ENCODE measurements around the gene BBIP1.

- TF ChIP-seq CTCF (IDR thresholded peaks at IDR 0.05) (no peak), POLR2A (IDR thresholded peaks at IDR 0.05) (no peak)
These were observed 2.2 kb downstream of the BBIP1 start for GRCh38 chr10:110916554-110917346.

Measured in heart left ventricle (tissue), 13 donors.